Endothelial cell of umbilical vein (primary cell): ENCODE data around the gene CPNE8. TPM values are rescaled to one million over a fixed set of nuclear protein-coding genes. Genes with fewer than 3 reads are reported as not detected.

ENCODE experiments used
- BruUV-seq: library from RNA; stranded (reverse); fragments of 400-500 nt; replicated peaks from 2 replicates; lab custom pipeline; 2021; lab: Mats Ljungman, UMichigan
- CTCF ChIA-PET: fragments of 300-600, 350-600 bp; sonication (Branson Sonifier 250); formaldehyde crosslinking; loops from one replicate; lab custom pipeline; 2021; ENCODE audit warnings: antibody characterized with exemption, inconsistent platforms; lab: Charles Lee
- POLR2A ChIA-PET: fragments of 300-600, 350-600 bp; sonication (Branson Sonifier 250); formaldehyde crosslinking; loops from one replicate; lab custom pipeline; 2021; ENCODE audit warnings: antibody characterized with exemption, inconsistent platforms; lab: Charles Lee
- DNase-seq: peaks from one replicate; pipeline ENCODE4 v3.0.0-alpha.2; 2011; ENCODE audit warnings: low read depth, low spot score
- FAIRE-seq: peaks from 2 replicates; lab custom pipeline; 2011; peaks lifted over from hg19 to GRCh38; lab: Jason Lieb, UNC
- H2AFZ ChIP-seq: 2 replicates; pipeline ENCODE4 v1.6.0; 2012; ENCODE audit warnings: low read depth, low read length, control low read depth, inconsistent platforms
- H3K27ac ChIP-seq: 2 replicates; pipeline ENCODE4 v1.5.1; 2011; ENCODE audit warnings: low read depth, mild to moderate bottlenecking, control low read depth, low read length, moderate library complexity; ENCODE audit not compliant: insufficient read depth
- H3K27me3 ChIP-seq, 2 experiments: 2 replicates each; pipeline versions ENCODE4 v1.6.0 to v1.6.1; 2011; ENCODE audit warnings: low read length in 2 of 2, mixed read lengths in 1 of 2; ENCODE audit not compliant: control insufficient read depth in 2 of 2, insufficient read depth in 2 of 2
- H3K36me3 ChIP-seq, 2 experiments: 2 replicates in 1 of 2; 3 replicates in 1 of 2; pipeline ENCODE4 v1.5.1; 2011; ENCODE audit warnings: low read length in 2 of 2, mild to moderate bottlenecking in 1 of 2, moderate library complexity in 1 of 2; ENCODE audit not compliant: control insufficient read depth in 2 of 2, insufficient read depth in 2 of 2; ENCODE audit errors: extremely low read depth in 1 of 2
- H3K4me1 ChIP-seq: 3 replicates; pipeline ENCODE4 v1.5.1; 2011; ENCODE audit warnings: mild to moderate bottlenecking, low read length; ENCODE audit not compliant: control insufficient read depth, insufficient read depth; ENCODE audit errors: extremely low read depth
- H3K4me2 ChIP-seq: 2 replicates; pipeline ENCODE4 v1.6.1; 2011; ENCODE audit warnings: low read length, control low read depth, mixed read lengths; ENCODE audit not compliant: insufficient read depth
- H3K4me3 ChIP-seq, 3 experiments: fragments of 200-600 bp in 1 of 3; sonication (generic), shearing (Covaris generic) in 1 of 3; replicated peaks in 1 of 3; 2 replicates each; pipeline ENCODE4 v1.5.1; 2011 to 2016; ENCODE audit warnings: control low read depth in 3 of 3, low read length in 3 of 3, mild to moderate bottlenecking in 2 of 3, inconsistent platforms in 1 of 3, low read depth in 1 of 3, moderate library complexity in 1 of 3; ENCODE audit not compliant: insufficient read depth in 1 of 3
- H3K79me2 ChIP-seq: 2 replicates; pipeline ENCODE4 v1.6.0; 2012; ENCODE audit warnings: low read length, inconsistent platforms; ENCODE audit not compliant: control insufficient read depth, insufficient read depth
- H3K9ac ChIP-seq: replicated peaks from 2 replicates; pipeline ENCODE3; 2011; ENCODE audit warnings: low read length, control low read depth; ENCODE audit not compliant: insufficient read depth; ENCODE audit errors: extremely low read depth
- H3K9me1 ChIP-seq: replicated peaks from 3 replicates; pipeline ENCODE4 v1.6.0; 2011; ENCODE audit warnings: mild to moderate bottlenecking, low read length; ENCODE audit not compliant: control insufficient read depth, insufficient read depth; ENCODE audit errors: extremely low read depth
- H3K9me3 ChIP-seq: replicated peaks from 2 replicates; pipeline ENCODE4 v1.5.1; 2012; ENCODE audit warnings: low read length, inconsistent platforms; ENCODE audit not compliant: control insufficient read depth, insufficient read depth
- H4K20me1 ChIP-seq: replicated peaks from 2 replicates; pipeline ENCODE3; 2011; ENCODE audit warnings: mild to moderate bottlenecking, low read length; ENCODE audit not compliant: control insufficient read depth, insufficient read depth; ENCODE audit errors: extremely low read depth
- CTCF ChIP-seq, 2 donors: IDR thresholded peaks; 1 replicate in 1 of 2; 2 replicates in 1 of 2; pipeline ENCODE4 v1.5.1; 2011; ENCODE audit warnings: low read length in 2 of 2, mild to moderate bottlenecking in 2 of 2, moderate library complexity in 2 of 2, control low read depth in 1 of 2, inconsistent platforms in 1 of 2, low read depth in 1 of 2; ENCODE audit not compliant: insufficient read depth in 1 of 2; ENCODE audit errors: extremely low read depth in 1 of 2
- EZH2 ChIP-seq: IDR thresholded peaks from 2 replicates; pipeline ENCODE4 v1.6.1; 2012; ENCODE audit warnings: borderline replicate concordance, low read depth, mild to moderate bottlenecking, moderate library complexity, low read length, inconsistent platforms; ENCODE audit not compliant: severe bottlenecking
- FOS ChIP-seq: IDR thresholded peaks from 2 replicates; pipeline ENCODE4 v1.6.1; 2011; ENCODE audit warnings: mild to moderate bottlenecking, low read length, moderate library complexity, borderline replicate concordance; ENCODE audit not compliant: insufficient read depth
- GATA2 ChIP-seq: IDR thresholded peaks from 2 replicates; pipeline ENCODE4 v1.7.0; 2011; ENCODE audit warnings: low read depth, mild to moderate bottlenecking, moderate library complexity, mixed read lengths, low read length; ENCODE audit not compliant: insufficient read length, insufficient read depth
- JUN ChIP-seq: IDR thresholded peaks from 2 replicates; pipeline ENCODE4 v1.6.1; 2011; ENCODE audit warnings: borderline replicate concordance, low read depth; ENCODE audit not compliant: insufficient read length, insufficient read depth
- MAX ChIP-seq: IDR thresholded peaks from 2 replicates; pipeline ENCODE4 v1.6.1; 2011; ENCODE audit not compliant: insufficient read depth, insufficient read length
- MYC ChIP-seq: IDR thresholded peaks from one replicate; pipeline ENCODE4 v1.6.1; 2011; ENCODE audit warnings: mild to moderate bottlenecking, low read depth, low read length
- POLR2A ChIP-seq: IDR thresholded peaks from 2 replicates; pipeline ENCODE4 v1.6.1; 2012; ENCODE audit warnings: low read depth, mild to moderate bottlenecking, control low read depth, low read length
- POLR2AphosphoS5 ChIP-seq: IDR thresholded peaks from 2 replicates; pipeline ENCODE4 v1.6.1; 2012; ENCODE audit warnings: low read depth, mild to moderate bottlenecking, control low read depth, low read length, moderate library complexity; ENCODE audit not compliant: insufficient read depth
- dilution Hi-C: fragments of 300-500 bp; cut with MboI; formaldehyde crosslinking; loops from one replicate; pipeline ENCODE4 v1.15.0; 2019; ENCODE audit warnings: low sequenced_read_pairs; ENCODE audit not compliant: extremely low pct_ligation_motif_present
- intact Hi-C: fragments of 100-400 bp; cut with micrococcal nuclease; formaldehyde crosslinking; loops from one replicate; pipeline ENCODE4 v1.10.0; 2022
- polyA plus RNA-seq, 4 experiments: library from polyadenylated mRNA; depleted of rRNA in 3 of 4; stranded (reverse) in 3 of 4; unstranded in 1 of 4; fragments of >200 nt; gene quantifications; 2 replicates each; pipeline versions ENCODE4 v1.2.1 to v1.2.3, GENCODE V29; 2011 to 2012; ENCODE audit warnings: missing spikeins in 1 of 4
- total RNA-seq: library from RNA; stranded (reverse); gene quantifications from 2 replicates; pipeline ENCODE4 v1.2.3, GENCODE V29; 2021

Gene CPNE8
- total and polyA plus RNA-seq, 2 donors (not counting 3 experiments of a cell fraction or from before 2014, with no cell fraction given), result 4.4 to 13.7 TPM

- CTCF ChIA-PET, result interaction anchor here (1.0 kb wide), 1 partner anchor 10 kb away, joined by 3 read pairs; no protein-coding TSS in a partner anchor
- dilution Hi-C loops (no loop called here), intact Hi-C loops (no loop called here)
- BruUV-seq, result no TSS peak
- Histone ChIP-seq H3K4me3 (no peak overlapping the region), H3K9me3 (no peaks in the 10 kb centered on the region), H3K36me3 (no peaks in the 10 kb centered on the region), H4K20me1 (no peaks in the 10 kb centered on the region), H3K79me2 (no peaks in the 10 kb centered on the region), H3K9ac (no peak overlapping the region), H3K4me1 (no peaks in the 10 kb centered on the region), H3K9me1 (no peaks in the 10 kb centered on the region), H3K27me3 (no peaks in the 10 kb centered on the region), H3K27ac (no peak overlapping the region), H2AFZ (no peak overlapping the region), H3K4me2 (no peak overlapping the region)
- FAIRE-seq (no peak), DNase-seq (no peak)
- TF ChIP-seq EZH2 (no peak), GATA2 (no peak), JUN (no peak), MYC (no peak), POLR2AphosphoS5 (no peak), MAX (no peak), CTCF (IDR thresholded peaks at IDR 0.05; ENCODE audit: extremely low read depth in 1 of 2, insufficient read depth in 1 of 2, low read depth in 1 of 2, low read length in 2 of 2) (no peak), POLR2A (no peak), FOS (no peak)
- POLR2A ChIA-PET, result no interaction called here
Observed at GRCh38 chr12:38697289-38697688, 208.1 kb downstream of the CPNE8 start.
